Right atrium auricular region (tissue), 2 donors: ENCODE results near the gene KIAA1958. TPM values are rescaled to one million over a fixed set of nuclear protein-coding genes. Genes with fewer than 3 reads are reported as not detected.

Experiments
- DNase-seq: peaks from one replicate; pipeline ENCODE4 v3.0.0-alpha.2; 2019; ENCODE audit warnings: low spot score
- H3K27ac ChIP-seq, 2 donors: fragments of 200-600 bp; sonication (generic); 1 replicate in 1 of 2; 2 replicates in 1 of 2; pipeline ENCODE4 v1.5.1; 2016 to 2019
- H3K27me3 ChIP-seq, 2 donors: fragments of 200-600 bp; sonication (generic); one replicate each; pipeline versions ENCODE4 v1.5.1 to v1.6.0; 2017 to 2019
- H3K36me3 ChIP-seq: fragments of 200-600 bp; sonication (generic); one replicate; pipeline ENCODE4 v1.5.1; 2016
- H3K4me1 ChIP-seq, 2 donors: fragments of 200-600 bp; sonication (generic); one replicate each; pipeline versions ENCODE4 v1.5.1 to v1.6.0; 2017 to 2019
- H3K4me3 ChIP-seq, 2 donors: fragments of 200-600 bp; sonication (generic); 1 replicate in 1 of 2; 2 replicates in 1 of 2; pipeline ENCODE4 v1.5.1; 2017 to 2019; ENCODE audit warnings: mild to moderate bottlenecking in 1 of 2, moderate library complexity in 1 of 2
- H3K9me3 ChIP-seq, 2 donors: fragments of 200-600 bp; sonication (generic); one replicate each; pipeline ENCODE4 v1.5.1; 2019
- CTCF ChIP-seq, 2 donors: fragments of 200-600 bp; sonication (generic); IDR thresholded peaks; one replicate each; pipeline ENCODE4 v1.5.1; 2019; ENCODE audit warnings: antibody characterized with exemption in 2 of 2
- total RNA-seq, 2 donors: library from RNA; depleted of rRNA; stranded (reverse); fragments of >200 nt; gene quantifications; one replicate each; pipeline ENCODE4 v1.1.0, GENCODE V29; 2016

The KIAA1958 gene
- total RNA-seq, 2 donors from 2014 or later: 1.9 to 4.1 TPM

- H3K27me3 ChIP-seq: no peaks in the 10 kb centered on the region
- no peaks in the 10 kb centered on the region for H3K9me3 ChIP-seq
- no peaks in the 10 kb centered on the region for H3K36me3 ChIP-seq
- H3K4me1 ChIP-seq: no peaks in the 10 kb centered on the region
- no peak overlapping the region for H3K4me3 ChIP-seq
- no peak overlapping the region for H3K27ac ChIP-seq
- TF ChIP-seq CTCF (IDR thresholded peaks at IDR 0.05): no peak
- no peak for DNase-seq
Measured at GRCh38 chr9:112520656-112521055, 34.0 kb downstream of the KIAA1958 start.

GRCh38 chr9:112526973-112527372 is 40.3 kb downstream of the KIAA1958 start:
- no peak for DNase-seq
- no peak for TF ChIP-seq CTCF (IDR thresholded peaks at IDR 0.05)
- Histone ChIP-seq H3K4me1 (no peaks in the 10 kb centered on the region), H3K27me3 (no peaks in the 10 kb centered on the region), H3K9me3 (no peaks in the 10 kb centered on the region), H3K36me3 (no peaks in the 10 kb centered on the region), H3K27ac (no peak overlapping the region), H3K4me3 (no peak overlapping the region)

- peaks cover 0 to 4% of the 10 kb centered on the region in 2 donors for H3K4me1 ChIP-seq
- DNase-seq: no peak
- H3K36me3 ChIP-seq: no peaks in the 10 kb centered on the region
- no peaks in the 10 kb centered on the region for H3K27me3 ChIP-seq
- TF ChIP-seq CTCF (IDR thresholded peaks at IDR 0.05): no peak
- H3K4me3 ChIP-seq: no peak overlapping the region
- no peaks in the 10 kb centered on the region for H3K9me3 ChIP-seq
- H3K27ac ChIP-seq: no peak overlapping the region
Measured at GRCh38 chr9:112527959-112528358, 41.3 kb downstream of the KIAA1958 start.

GRCh38 chr9:112529316-112529715 is 42.7 kb downstream of the KIAA1958 start:
- Histone ChIP-seq H3K27me3 (no peaks in the 10 kb centered on the region), H3K4me3 (no peak overlapping the region), H3K27ac (no peak overlapping the region), H3K4me1 (peaks cover 0 to 4% of the 10 kb centered on the region in 2 donors), H3K36me3 (no peaks in the 10 kb centered on the region), H3K9me3 (no peaks in the 10 kb centered on the region)
- no peak for TF ChIP-seq CTCF (IDR thresholded peaks at IDR 0.05)
- no peak for DNase-seq

- TF ChIP-seq CTCF (IDR thresholded peaks at IDR 0.05): no peak
- H3K9me3 ChIP-seq: no peaks in the 10 kb centered on the region
- H3K4me1 ChIP-seq: peaks cover 0 to 4% of the 10 kb centered on the region in 2 donors
- H3K36me3 ChIP-seq: no peaks in the 10 kb centered on the region
- no peak for DNase-seq
- no peak overlapping the region for H3K27ac ChIP-seq
- H3K4me3 ChIP-seq: no peak overlapping the region
- H3K27me3 ChIP-seq: no peaks in the 10 kb centered on the region
Measured at GRCh38 chr9:112530751-112531205, 44.2 kb downstream of the KIAA1958 start.

GRCh38 chr9:112531666-112532282 is 45.1 kb downstream of the KIAA1958 start:
- Histone ChIP-seq H3K27ac (no peak overlapping the region), H3K4me3 (no peak overlapping the region), H3K27me3 (no peaks in the 10 kb centered on the region), H3K36me3 (no peaks in the 10 kb centered on the region), H3K4me1 (peaks cover 0 to 4% of the 10 kb centered on the region in 2 donors), H3K9me3 (no peaks in the 10 kb centered on the region)
- DNase-seq: no peak
- TF ChIP-seq CTCF (IDR thresholded peaks at IDR 0.05): no peak
